ENCODE measurements around the gene SLC34A1. TPM values are rescaled to one million over a fixed set of nuclear protein-coding genes. Genes with fewer than 3 reads are reported as not detected.

The SLC34A1 gene
- total RNA-seq, 1 experiment from 2014 or later: 0.28 TPM

DNA sequence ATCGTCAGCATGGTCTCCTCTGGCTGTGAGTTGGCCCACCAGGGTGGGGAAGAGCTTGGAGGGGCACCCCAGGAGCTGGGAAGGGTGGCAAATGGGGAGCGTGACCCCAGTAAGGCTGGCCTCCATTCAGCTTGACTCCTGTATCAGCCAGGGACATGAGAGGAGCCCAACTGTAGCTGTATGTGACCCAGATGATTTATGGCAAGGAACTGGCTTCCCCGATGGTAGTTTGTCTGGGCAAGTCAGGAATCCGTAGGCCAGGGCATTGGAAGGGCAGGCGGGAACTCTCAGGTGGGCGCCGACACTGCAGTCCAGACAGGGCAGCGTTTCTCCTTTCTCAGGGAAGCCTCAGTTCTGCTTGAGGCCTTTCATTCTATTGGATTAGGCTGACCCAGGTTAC is 2.3 kb downstream of the SLC34A1 start:
- intact Hi-C loops (cut with micrococcal nuclease; ENCODE audit: unreplicated experiment): no loop called here
- no peak overlapping the region for H2AFZ ChIP-seq
- H3K9me2 ChIP-seq (ENCODE audit: insufficient read depth): no peaks in the 10 kb centered on the region
- no peak overlapping the region for H3K27ac ChIP-seq
- ChIA-PET CTCF (no interaction called here), POLR2A (ENCODE audit: unreplicated experiment) (interaction anchor here (0.6 kb wide), 1 partner anchor 47 kb away, joined by 4 read pairs; no protein-coding TSS in a partner anchor)
- no peaks in the 10 kb centered on the region for H3K27me3 ChIP-seq (ENCODE audit: insufficient read depth, low read depth)
- H3K36me3 ChIP-seq (ENCODE audit: low read depth): no peaks in the 10 kb centered on the region
- no peak for DNase-seq
- H4K20me1 ChIP-seq (ENCODE audit: insufficient read depth): no peaks in the 10 kb centered on the region
- H3F3A ChIP-seq (ENCODE audit: insufficient read depth, low read depth): peaks cover 26% of the 10 kb centered on the region
- no peak overlapping the region for H3K4me2 ChIP-seq
- BruUV-seq (replicated peaks): no TSS peak
- H3K4me1 ChIP-seq (replicated peaks; ENCODE audit: insufficient read depth): peaks cover 35% of the 10 kb centered on the region
- no peaks in the 10 kb centered on the region for H3K79me2 ChIP-seq (ENCODE audit: low read depth)
- TF ChIP-seq, protein P1, sequence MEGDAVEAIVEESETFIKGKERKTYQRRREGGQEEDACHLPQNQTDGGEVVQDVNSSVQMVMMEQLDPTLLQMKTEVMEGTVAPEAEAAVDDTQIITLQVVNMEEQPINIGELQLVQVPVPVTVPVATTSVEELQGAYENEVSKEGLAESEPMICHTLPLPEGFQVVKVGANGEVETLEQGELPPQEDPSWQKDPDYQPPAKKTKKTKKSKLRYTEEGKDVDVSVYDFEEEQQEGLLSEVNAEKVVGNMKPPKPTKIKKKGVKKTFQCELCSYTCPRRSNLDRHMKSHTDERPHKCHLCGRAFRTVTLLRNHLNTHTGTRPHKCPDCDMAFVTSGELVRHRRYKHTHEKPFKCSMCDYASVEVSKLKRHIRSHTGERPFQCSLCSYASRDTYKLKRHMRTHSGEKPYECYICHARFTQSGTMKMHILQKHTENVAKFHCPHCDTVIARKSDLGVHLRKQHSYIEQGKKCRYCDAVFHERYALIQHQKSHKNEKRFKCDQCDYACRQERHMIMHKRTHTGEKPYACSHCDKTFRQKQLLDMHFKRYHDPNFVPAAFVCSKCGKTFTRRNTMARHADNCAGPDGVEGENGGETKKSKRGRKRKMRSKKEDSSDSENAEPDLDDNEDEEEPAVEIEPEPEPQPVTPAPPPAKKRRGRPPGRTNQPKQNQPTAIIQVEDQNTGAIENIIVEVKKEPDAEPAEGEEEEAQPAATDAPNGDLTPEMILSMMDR (conservative IDR thresholded peaks at IDR 0.05): no peak
- TF ChIP-seq EZH2 (IDR thresholded peaks at IDR 0.05; ENCODE audit: low read depth): no peak
- no peak overlapping the region for H3K4me3 ChIP-seq
- no peaks in the 10 kb centered on the region for H3K9me3 ChIP-seq (ENCODE audit: insufficient read depth, low read depth)

DNA sequence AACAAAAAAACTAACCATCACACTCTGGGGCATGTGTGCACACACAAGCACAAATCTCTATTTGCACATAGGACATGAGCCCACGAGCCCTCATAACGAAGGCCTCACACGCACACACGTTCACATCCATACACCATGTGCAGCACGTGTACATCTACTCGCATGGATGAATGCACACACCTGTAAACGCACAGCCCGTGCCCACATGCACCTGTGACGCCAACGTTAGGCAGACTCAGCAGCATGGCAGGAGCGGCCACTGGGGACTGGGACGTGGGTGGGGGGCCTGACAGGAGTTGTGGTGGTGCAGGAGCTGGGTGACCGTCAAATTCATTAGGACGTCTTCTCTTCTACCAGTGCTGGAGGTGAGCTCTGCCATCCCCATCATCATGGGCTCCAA is 3.2 kb downstream of the SLC34A1 start:
- Histone ChIP-seq H2AFZ (no peak overlapping the region), H3K27ac (no peak overlapping the region), H3K4me3 (no peak overlapping the region), H3K27me3 (ENCODE audit: insufficient read depth, low read depth) (no peaks in the 10 kb centered on the region), H4K20me1 (ENCODE audit: insufficient read depth) (no peaks in the 10 kb centered on the region), H3F3A (ENCODE audit: insufficient read depth, low read depth) (peaks cover 26% of the 10 kb centered on the region), H3K9me3 (ENCODE audit: insufficient read depth, low read depth) (no peaks in the 10 kb centered on the region), H3K36me3 (ENCODE audit: low read depth) (no peaks in the 10 kb centered on the region), H3K4me1 (replicated peaks; ENCODE audit: insufficient read depth) (peaks cover 35% of the 10 kb centered on the region), H3K79me2 (ENCODE audit: low read depth) (no peaks in the 10 kb centered on the region), H3K9me2 (ENCODE audit: insufficient read depth) (no peaks in the 10 kb centered on the region), H3K4me2 (no peak overlapping the region)
- no peak for TF ChIP-seq EZH2 (IDR thresholded peaks at IDR 0.05; ENCODE audit: low read depth)
- TF ChIP-seq, protein P1 (conservative IDR thresholded peaks at IDR 0.05): no peak
- intact Hi-C loops (cut with micrococcal nuclease; ENCODE audit: unreplicated experiment): no loop called here
- POLR2A ChIA-PET (ENCODE audit: unreplicated experiment): no interaction called here
- DNase-seq: no peak
- no TSS peak for BruUV-seq (replicated peaks)
- CTCF ChIA-PET: no interaction called here

DNA sequence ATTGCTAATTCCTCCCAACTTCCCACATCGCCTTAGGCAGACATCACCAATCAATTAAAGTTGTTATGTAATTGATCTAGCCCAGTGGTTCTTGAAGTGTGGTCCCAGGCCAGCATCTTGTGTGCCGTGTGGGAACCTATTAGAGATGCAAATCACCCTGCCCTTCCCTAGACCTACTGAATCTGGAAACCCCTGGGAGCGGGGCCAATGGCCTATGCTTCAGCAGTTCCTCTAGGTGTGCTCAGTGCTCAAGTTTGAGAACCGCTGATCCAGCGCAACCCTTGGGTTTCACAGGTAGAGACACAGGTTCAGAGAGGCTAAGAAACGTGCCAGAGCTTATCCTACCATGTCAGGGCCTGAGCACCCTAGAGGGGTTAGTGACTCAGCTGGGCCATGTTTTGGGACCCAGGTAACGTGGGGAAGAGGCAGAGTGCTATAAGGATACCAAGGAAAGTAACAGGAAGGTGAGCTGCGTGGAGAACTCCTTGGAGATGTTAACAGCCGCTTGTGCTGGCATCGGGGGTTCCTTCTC is 4.4 kb downstream of the SLC34A1 start:
- Histone ChIP-seq H2AFZ (no peak overlapping the region), H3K4me2 (peak overlapping the region; percentile 75), H4K20me1 (ENCODE audit: insufficient read depth) (no peaks in the 10 kb centered on the region), H3F3A (ENCODE audit: insufficient read depth, low read depth) (peaks cover 26% of the 10 kb centered on the region), H3K27ac (peak overlapping the region; percentile 96), H3K36me3 (ENCODE audit: low read depth) (no peaks in the 10 kb centered on the region), H3K9me3 (ENCODE audit: insufficient read depth, low read depth) (no peaks in the 10 kb centered on the region), H3K27me3 (ENCODE audit: insufficient read depth, low read depth) (no peaks in the 10 kb centered on the region), H3K4me1 (replicated peaks; ENCODE audit: insufficient read depth) (peaks cover 35% of the 10 kb centered on the region), H3K9me2 (ENCODE audit: insufficient read depth) (no peaks in the 10 kb centered on the region), H3K4me3 (no peak overlapping the region; the same call in 1 of the 2 replicates), H3K79me2 (ENCODE audit: low read depth) (no peaks in the 10 kb centered on the region)
- no peak for DNase-seq
- ChIA-PET POLR2A (ENCODE audit: unreplicated experiment) (interaction anchor here (1.7 kb wide), 1 partner anchor 18 kb away, joined by 16 read pairs; no protein-coding TSS in a partner anchor), CTCF (interaction anchor here (2.2 to 2.3 kb wide), 3 partner anchors 10 to 59 kb away, joined by 10 to 42 read pairs (median 17); no protein-coding TSS in a partner anchor)
- intact Hi-C loops (cut with micrococcal nuclease; ENCODE audit: unreplicated experiment): loop anchor here (2.0 kb wide), 1 partner anchor 274 kb away; no protein-coding TSS in a partner anchor
- TF ChIP-seq, protein P1 (conservative IDR thresholded peaks at IDR 0.05): no peak
- TF ChIP-seq EZH2 (IDR thresholded peaks at IDR 0.05; ENCODE audit: low read depth): no peak
- no TSS peak for BruUV-seq (replicated peaks)

Data from PC-9 (cell line).